Progenitor cell of endocrine pancreas (in vitro differentiated cells): ENCODE measurements around the gene MSRB2. TPM values are rescaled to one million over a fixed set of nuclear protein-coding genes. Genes with fewer than 3 reads are reported as not detected.

Experiments used
- DNase-seq: peaks from one replicate; pipeline ENCODE4 v3.0.0; 2021; ENCODE audit warnings: low spot score; ENCODE audit not compliant: unreplicated experiment
- H3K27ac Mint-ChIP-seq: 2 replicates; pipeline ENCODE4 v1.8.0; 2021; ENCODE audit warnings: mild to moderate bottlenecking, moderate library complexity, mixed read lengths
- H3K27me3 Mint-ChIP-seq: 2 replicates; pipeline ENCODE4 v1.8.0; 2021; ENCODE audit warnings: mixed read lengths
- H3K36me3 Mint-ChIP-seq: 2 replicates; pipeline ENCODE4 v1.8.0; 2022; ENCODE audit warnings: mixed read lengths; ENCODE audit not compliant: insufficient read depth
- H3K4me1 Mint-ChIP-seq: 2 replicates; pipeline ENCODE4 v1.8.0; 2021; ENCODE audit warnings: low read depth, mixed read lengths
- H3K4me3 Mint-ChIP-seq: 2 replicates; pipeline ENCODE4 v1.8.0; 2021; ENCODE audit warnings: low read depth, mild to moderate bottlenecking, moderate library complexity, mixed read lengths
- H3K9me3 Mint-ChIP-seq: 2 replicates; pipeline ENCODE4 v1.8.0; 2021; ENCODE audit warnings: low read depth, mixed read lengths
- CTCF ChIP-seq: fragments of 200-600 bp; sonication (generic); IDR thresholded peaks from one replicate; pipeline ENCODE4 v1.5.0; 2021; ENCODE audit warnings: antibody characterized with exemption, mild to moderate bottlenecking; ENCODE audit not compliant: unreplicated experiment
- total RNA-seq: library from RNA; stranded (reverse); gene quantifications from 2 replicates; pipeline ENCODE4 v1.2.1, GENCODE V29; 2021

Gene MSRB2
- total RNA-seq, 1 donor from 2014 or later = 29.1 TPM

GRCh38 chr10:23051855-23052331 is 43.5 kb upstream of the MSRB2 start:
- no peak for TF ChIP-seq CTCF
- DNase-seq = no peak
- H3K4me3 Mint-ChIP-seq = no peak overlapping the region
- H3K36me3 Mint-ChIP-seq = no peaks in the 10 kb centered on the region
- no peaks in the 10 kb centered on the region for H3K27me3 Mint-ChIP-seq
- H3K9me3 Mint-ChIP-seq = peaks cover 3% of the 10 kb centered on the region
- peaks cover 39% of the 10 kb centered on the region for H3K4me1 Mint-ChIP-seq
- no peak overlapping the region for H3K27ac Mint-ChIP-seq

GRCh38 chr10:23053036-23053435 is 42.3 kb upstream of the MSRB2 start:
- no peak for DNase-seq
- H3K4me1 Mint-ChIP-seq = peaks cover 35% of the 10 kb centered on the region
- H3K27ac Mint-ChIP-seq = peak overlapping the region; percentile 88
- TF ChIP-seq CTCF = no peak
- peaks cover 3% of the 10 kb centered on the region for H3K9me3 Mint-ChIP-seq
- H3K27me3 Mint-ChIP-seq = no peaks in the 10 kb centered on the region
- H3K36me3 Mint-ChIP-seq = no peaks in the 10 kb centered on the region
- no peak overlapping the region for H3K4me3 Mint-ChIP-seq

- H3K4me1 Mint-ChIP-seq = peaks cover 38% of the 10 kb centered on the region
- peak overlapping the region; percentile 50 for H3K4me3 Mint-ChIP-seq
- H3K27ac Mint-ChIP-seq = peak overlapping the region; percentile 98
- TF ChIP-seq CTCF = no peak
- no peaks in the 10 kb centered on the region for H3K27me3 Mint-ChIP-seq
- DNase-seq = no peak
- H3K36me3 Mint-ChIP-seq = peaks cover 13% of the 10 kb centered on the region
- H3K9me3 Mint-ChIP-seq = peaks cover 19% of the 10 kb centered on the region
Observed at GRCh38 chr10:23055424-23056185, 39.8 kb upstream of the MSRB2 start.

- Mint-ChIP-seq H3K4me1 (peaks cover 44% of the 10 kb centered on the region), H3K36me3 (peaks cover 16% of the 10 kb centered on the region), H3K27ac (peak overlapping the region; percentile 98), H3K9me3 (peaks cover 19% of the 10 kb centered on the region), H3K4me3 (peak overlapping the region; percentile 50), H3K27me3 (no peaks in the 10 kb centered on the region)
- no peak for TF ChIP-seq CTCF
- DNase-seq = no peak
Observed at GRCh38 chr10:23056186-23056579, 39.2 kb upstream of the MSRB2 start.

- no peaks in the 10 kb centered on the region for H3K27me3 Mint-ChIP-seq
- H3K36me3 Mint-ChIP-seq = peaks cover 16% of the 10 kb centered on the region
- peaks cover 15% of the 10 kb centered on the region for H3K9me3 Mint-ChIP-seq
- H3K27ac Mint-ChIP-seq = peak overlapping the region; percentile 43
- no peak for DNase-seq
- H3K4me1 Mint-ChIP-seq = peaks cover 35% of the 10 kb centered on the region
- no peak overlapping the region for H3K4me3 Mint-ChIP-seq
- no peak for TF ChIP-seq CTCF
Observed at GRCh38 chr10:23058366-23058765, 37.0 kb upstream of the MSRB2 start.
